Gastroesophageal sphincter (tissue), 4 donors: ENCODE measurements around the gene BOLA2B. TPM values are rescaled to one million over a fixed set of nuclear protein-coding genes. Genes with fewer than 3 reads are reported as not detected.
"Not testable (repeated sequence)": the region's sequence is repeated elsewhere in the genome, so short reads cannot be mapped to it uniquely, and the experiment has no call there.

Source experiments
- ATAC-seq: fragments of 150-250 bp; one replicate; pipeline ENCODE4 v1.9.1; 2016; ENCODE audit warnings: mild to moderate bottlenecking, moderate library complexity
- H3K27ac ChIP-seq, 4 donors: fragments of 200-600 bp; sonication (generic) in 3 of 4; 1 replicate in 3 of 4; 2 replicates in 1 of 4; pipeline ENCODE4 v1.5.1; 2016 to 2019
- H3K27me3 ChIP-seq: fragments of 200-600 bp; sonication (generic); one replicate; pipeline ENCODE4 v1.5.1; 2019
- H3K36me3 ChIP-seq, 2 donors: fragments of 200-600 bp; sonication (generic); one replicate each; pipeline ENCODE4 v1.5.1; 2019; ENCODE audit warnings: control low read depth in 1 of 2
- H3K4me1 ChIP-seq, 3 donors: fragments of 200-600 bp; sonication (generic); 1 replicate in 2 of 3; 2 replicates in 1 of 3; pipeline ENCODE4 v1.5.1; 2016 to 2019; ENCODE audit warnings: control low read depth in 2 of 3
- H3K4me3 ChIP-seq, 2 donors: fragments of 200-600 bp; sonication (generic); one replicate each; pipeline ENCODE4 v1.5.1; 2019; ENCODE audit warnings: mild to moderate bottlenecking in 1 of 2, moderate library complexity in 1 of 2
- H3K9me3 ChIP-seq, 3 donors: fragments of 200-600 bp; sonication (generic); one replicate each; pipeline ENCODE4 v1.5.1; 2017 to 2019; ENCODE audit warnings: control low read depth in 2 of 3
- CTCF ChIP-seq, 4 experiments: fragments of 200-600 bp in 2 of 4; fragments of 450-650 bp in 2 of 4; sonication (generic) in 1 of 4; IDR thresholded peaks; one replicate each; pipeline ENCODE4 v1.5.1; 2017 to 2019; ENCODE audit warnings: antibody characterized with exemption in 4 of 4, mild to moderate bottlenecking in 2 of 4, moderate library complexity in 2 of 4
- EP300 ChIP-seq: sonication (generic); formaldehyde crosslinking; IDR thresholded peaks from one replicate; pipeline ENCODE4 v1.6.1; 2017; ENCODE audit warnings: antibody characterized with exemption, mild to moderate bottlenecking
- POLR2A ChIP-seq, 2 donors: fragments of 450-650 bp; IDR thresholded peaks; one replicate each; pipeline ENCODE4 v1.6.1; 2017; ENCODE audit warnings: antibody characterized with exemption in 2 of 2, mild to moderate bottlenecking in 2 of 2, moderate library complexity in 1 of 2
- POLR2AphosphoS5 ChIP-seq: sonication (generic); formaldehyde crosslinking; IDR thresholded peaks from one replicate; pipeline ENCODE4 v1.6.1; 2017; ENCODE audit warnings: antibody characterized with exemption
- WGBS, 2 donors: methylation state at CpG; one replicate each; pipeline ENCODE4 v1.1.5; 2018; ENCODE audit warnings: low coverage in 1 of 2; 5-methylcytosine and 5-hydroxymethylcytosine counted together
- total RNA-seq, 4 donors: library from RNA; depleted of rRNA; stranded (reverse); fragments of >200 nt; gene quantifications; one replicate each; pipeline ENCODE4 v1.1.0, GENCODE V29; 2016

BOLA2B gene
- total RNA-seq, 4 donors from 2014 or later, result 72.7 to 98.8 (median 88.4) TPM

GRCh38 chr16:30180741-30181140 is 12.7 kb downstream of the BOLA2B start:
- ATAC-seq, result no peak
- peaks cover 0 to 21% (median 7%) of the 10 kb centered on the region in 3 donors for H3K4me1 ChIP-seq
- no peak overlapping the region for H3K27ac ChIP-seq
- H3K4me3 ChIP-seq, result no peak overlapping the region
- no peaks in the 10 kb centered on the region for H3K9me3 ChIP-seq
- 60% methylated on average over 2 of the region's 3 CpGs; no CpG with 5 or more reads in 1 of the 2 donors for WGBS, 2 donors
- H3K27me3 ChIP-seq, result no peaks in the 10 kb centered on the region
- H3K36me3 ChIP-seq, result no peaks in the 10 kb centered on the region
- TF ChIP-seq CTCF (IDR thresholded peaks at IDR 0.05) (no peak), POLR2AphosphoS5 (no peak), POLR2A (IDR thresholded peaks at IDR 0.05) (no peak), EP300 (no peak)

GRCh38 chr16:30179931-30180330 is 13.5 kb downstream of the BOLA2B start:
- no peak overlapping the region for H3K27ac ChIP-seq
- H3K36me3 ChIP-seq, result no peaks in the 10 kb centered on the region
- TF ChIP-seq POLR2AphosphoS5 (no peak), POLR2A (IDR thresholded peaks at IDR 0.05) (no peak), EP300 (no peak), CTCF (IDR thresholded peaks at IDR 0.05) (no peak)
- no peaks in the 10 kb centered on the region for H3K27me3 ChIP-seq
- no peak overlapping the region for H3K4me3 ChIP-seq
- no peaks in the 10 kb centered on the region for H3K9me3 ChIP-seq
- 80% methylated on average over 2 of the region's 9 CpGs; no CpG with 5 or more reads in 1 of the 2 donors for WGBS, 2 donors
- H3K4me1 ChIP-seq, result peaks cover 0 to 21% (median 7%) of the 10 kb centered on the region in 3 donors
- no peak for ATAC-seq

- H3K27ac ChIP-seq, result no peak overlapping the region
- H3K4me1 ChIP-seq, result peaks cover 0 to 14% (median 7%) of the 10 kb centered on the region in 3 donors
- WGBS, 2 donors, result 80 to 85% methylated on average over 1 to 4 of the region's 4 CpGs
- H3K36me3 ChIP-seq, result no peaks in the 10 kb centered on the region
- no peaks in the 10 kb centered on the region for H3K9me3 ChIP-seq
- TF ChIP-seq EP300, result no peak
- no peaks in the 10 kb centered on the region for H3K27me3 ChIP-seq
- ATAC-seq, result no peak
- H3K4me3 ChIP-seq, result no peak overlapping the region
Measured at GRCh38 chr16:30179195-30179594, 14.3 kb downstream of the BOLA2B start.

GRCh38 chr16:30176876-30177275 is 16.6 kb downstream of the BOLA2B start:
- H3K27ac ChIP-seq, result not testable (repeated sequence)
- WGBS, 2 donors, result 96% methylated on average over 3 of the region's 6 CpGs; no CpG with 5 or more reads in 1 of the 2 donors

GRCh38 chr16:30173054-30173453 is 20.4 kb downstream of the BOLA2B start:
- Histone ChIP-seq H3K9me3 (no peaks in the 10 kb centered on the region), H3K27me3 (no peaks in the 10 kb centered on the region), H3K4me1 (no peaks in the 10 kb centered on the region), H3K36me3 (no peaks in the 10 kb centered on the region), H3K27ac (no peak overlapping the region), H3K4me3 (no peak overlapping the region)
- ATAC-seq, result no peak
- WGBS, 2 donors, result 45 to 75% methylated on average over 4 to 5 of the region's 7 CpGs
- no peak for TF ChIP-seq POLR2A (IDR thresholded peaks at IDR 0.05)

More at GRCh38 chr16:30176876-30177275, 16.6 kb downstream of the BOLA2B start:
- not testable (repeated sequence) for H3K36me3 ChIP-seq, H3K4me1 ChIP-seq, H3K27me3 ChIP-seq, H3K4me3 ChIP-seq, H3K9me3 ChIP-seq, ATAC-seq

GRCh38 chr16:30170145-30170544 is 23.3 kb downstream of the BOLA2B start:
- not testable (repeated sequence) for H3K4me3 ChIP-seq, ATAC-seq, H3K36me3 ChIP-seq, H3K9me3 ChIP-seq, H3K27ac ChIP-seq, H3K27me3 ChIP-seq, H3K4me1 ChIP-seq
- no CpG with 5 or more reads among the region's 31 CpGs for WGBS, 2 donors

GRCh38 chr16:30169416-30169815 is 24.1 kb downstream of the BOLA2B start:
- WGBS, 2 donors, result no CpG with 5 or more reads among the region's 38 CpGs
- H3K27me3 ChIP-seq, H3K4me3 ChIP-seq, ATAC-seq, H3K4me1 ChIP-seq, H3K36me3 ChIP-seq, H3K27ac ChIP-seq, H3K9me3 ChIP-seq: not testable (repeated sequence)

- H3K4me3 ChIP-seq, H3K36me3 ChIP-seq, H3K27me3 ChIP-seq, H3K9me3 ChIP-seq, H3K27ac ChIP-seq, H3K4me1 ChIP-seq, ATAC-seq: not testable (repeated sequence)
- WGBS, 2 donors, result no CpG with 5 or more reads among the region's 29 CpGs
Measured at GRCh38 chr16:30168746-30169145, 24.7 kb downstream of the BOLA2B start.
